Heart left ventricle (tissue), 16 donors: Measurements from ENCODE around the gene HMGB4. TPM values are rescaled to one million over a fixed set of nuclear protein-coding genes. Genes with fewer than 3 reads are reported as not detected.
A peak's percentile ranks its signal among the peaks of the same experiment; 100 is the strongest.

ENCODE experiments used
- ATAC-seq, 4 donors: fragments of 200-7000 bp; cut with Tn5 transposase; one replicate each; pipeline ENCODE4 v1.9.1; 2020 to 2022; ENCODE audit warnings: moderate library complexity in 4 of 4, mild to moderate bottlenecking in 3 of 4, moderate number of reproducible peaks in 1 of 4
- DNase-seq, 5 donors: peaks; one replicate each; pipeline ENCODE4 v3.0.0-alpha.2; 2020
- H3K27ac ChIP-seq, 12 donors: fragments of 200-600 bp; sonication (generic) in 4 of 12; one replicate each; pipeline versions ENCODE4 v1.5.0 to v1.8.0; 2016 to 2022; ENCODE audit warnings: mild to moderate bottlenecking in 2 of 12
- H3K27me3 ChIP-seq, 9 donors: fragments of 200-600 bp; sonication (generic) in 2 of 9; one replicate each; pipeline versions ENCODE4 v1.5.1 to v1.8.0; 2016 to 2022; ENCODE audit warnings: mild to moderate bottlenecking in 3 of 9
- H3K36me3 ChIP-seq, 9 donors: fragments of 200-600 bp; sonication (generic) in 2 of 9; one replicate each; pipeline versions ENCODE4 v1.5.0 to v1.8.0; 2018 to 2022; ENCODE audit warnings: mild to moderate bottlenecking in 2 of 9
- H3K4me1 ChIP-seq, 12 donors: fragments of 200-600 bp; sonication (generic) in 4 of 12; one replicate each; pipeline versions ENCODE4 v1.5.0 to v1.8.0; 2016 to 2022; ENCODE audit warnings: mild to moderate bottlenecking in 3 of 12
- H3K4me3 ChIP-seq, 12 donors: fragments of 200-600 bp; sonication (generic) in 4 of 12; one replicate each; pipeline versions ENCODE4 v1.5.0 to v1.8.0; 2017 to 2022; ENCODE audit warnings: mild to moderate bottlenecking in 9 of 12, moderate library complexity in 4 of 12
- H3K9me3 ChIP-seq, 12 donors: fragments of 200-600 bp; sonication (generic) in 4 of 12; one replicate each; pipeline versions ENCODE4 v1.5.0 to v1.8.0; 2016 to 2022; ENCODE audit warnings: mild to moderate bottlenecking in 1 of 12
- CTCF ChIP-seq, 12 donors: fragments of 200-600 bp; sonication (generic) in 4 of 12; IDR thresholded peaks; one replicate each; pipeline versions ENCODE4 v1.5.0 to v1.8.0; 2018 to 2022; ENCODE audit warnings: antibody characterized with exemption in 12 of 12, mild to moderate bottlenecking in 5 of 12
- POLR2A ChIP-seq, 2 donors: fragments of 450-650 bp; IDR thresholded peaks; one replicate each; pipeline ENCODE4 v1.6.1; 2017; ENCODE audit warnings: antibody characterized with exemption in 2 of 2, mild to moderate bottlenecking in 2 of 2, moderate library complexity in 2 of 2
- WGBS, 4 donors: extraction: QIAGEN DNeasy Blood & Tissue Kit in 2 of 4; methylation state at CpG; one replicate each; pipeline versions ENCODE4 v1.1.5 to v1.1.7; 2013 to 2018; 5-methylcytosine and 5-hydroxymethylcytosine counted together
- intact Hi-C, 10 donors: fragments of 100-400 bp; cut with DNase I; formaldehyde crosslinking; loops; one replicate each; pipeline versions ENCODE4 v1.11.1 to v1.14.2; 2022
- polyA plus RNA-seq, 2 donors: library from polyadenylated mRNA; stranded (reverse); fragments of 200-250 nt; gene quantifications; one replicate each; pipeline ENCODE4 v1.2.3, GENCODE V29; 2013
- total RNA-seq, 9 donors: library from RNA; depleted of rRNA in 2 of 9; stranded (reverse); fragments of >200 nt in 2 of 9; fragmentation: NEBNext Ultra II Directional in 3 of 9; extraction: Animal tissue kit (Norgen Biotek cat#: 25700) in 3 of 9; gene quantifications; one replicate each; pipeline versions ENCODE4 v1.1.0 to v1.2.4, GENCODE V29; 2016 to 2023
- donor health status: ischemic (EF 13 %, LVEDD 7.1; RV severe dilation, severe dysfunction).
- donor health status: healthy with polysubstance abuse.
- donor health status: DM: no; HTN: yes; CAD: no.
- donor health status: DM: no; HTN: no; CAD: no.
- donor health status: ischemic (EF 25% LVEDD 6.9; RV normal size, moderate dysfunction).
- donor health status: ischemic (EF 25% LVEDD 5.7; RV mildly dilated, moderate dysfunction).
- donor health status: healthy.
- donor health status: DM: yes; HTN: yes; CAD: no.
- donor health status: ischemic (EF 35%, LVEDD 5.7; RV mildly dilated, moderate dysfunction).
- donor health status: nonischemic (EF 11% LVEDD 7.7; RV severe dilation, severe dysfunction).
- donor health status: DM: yes; HTN: yes; CAD: no.
- donor health status: PGD.
- donor health status: ischemic (EF 29% LVEDD 5.4; RV normal size, mild dysfunction).
- donor health status: nonischemic (EF 23%, LVEDD 6.1; RV moderate dilation, normal function).

HMGB4 gene
- total and polyA plus RNA-seq, 11 donors, result not detected

- H3K27ac ChIP-seq, result no peak overlapping the region
These were observed 42.3 kb downstream of the HMGB4 start for GRCh38 chr1:33906156-33906555.

GRCh38 chr1:33908324-33908956 is 44.6 kb downstream of the HMGB4 start:
- intact Hi-C loops, result no loop called here
- H3K36me3 ChIP-seq, result no peaks in the 10 kb centered on the region
- DNase-seq (peak in 4 of 5 donors; percentile 30 to 53 (median 41)), ATAC-seq (peak; percentile 51 to 87 (median 79))
- no peaks in the 10 kb centered on the region for H3K9me3 ChIP-seq
- H3K4me1 ChIP-seq, result peaks cover 0 to 8% (median under 1%) of the 10 kb centered on the region in 12 donors
- WGBS, 4 donors, result 55 to 73% (median 59%) methylated on average over 10 to 11 of the region's 11 CpGs
- H3K27me3 ChIP-seq, result peaks cover 0 to 7% (median 0%) of the 10 kb centered on the region in 9 donors
- TF ChIP-seq CTCF (IDR thresholded peaks at IDR 0.05), result peak in 2 of 12 donors; percentile 3 to 12
- no peak for TF ChIP-seq POLR2A (IDR thresholded peaks at IDR 0.05)
- no peak overlapping the region for H3K4me3 ChIP-seq
- H3K27ac ChIP-seq, result peak overlapping the region in 6 of 12 donors; percentile 5 to 70 (median 32)

More at GRCh38 chr1:33906156-33906555, 42.3 kb downstream of the HMGB4 start:
- H3K4me3 ChIP-seq, result no peak overlapping the region
- DNase-seq, result no peak
- TF ChIP-seq POLR2A (IDR thresholded peaks at IDR 0.05), result no peak
- TF ChIP-seq CTCF (IDR thresholded peaks at IDR 0.05), result no peak
- H3K27me3 ChIP-seq, result no peaks in the 10 kb centered on the region
- intact Hi-C loops, result no loop called here
- H3K4me1 ChIP-seq, result peaks cover 0 to 13% (median 3%) of the 10 kb centered on the region in 12 donors
- H3K9me3 ChIP-seq, result no peaks in the 10 kb centered on the region
- ATAC-seq, result no peak
- 62 to 73% (median 69%) methylated on average over 1 of the region's 1 CpG for WGBS, 4 donors
- H3K36me3 ChIP-seq, result no peaks in the 10 kb centered on the region
